Uterus (tissue), 4 donors: Measurements from ENCODE around the gene SCG5. TPM values are rescaled to one million over a fixed set of nuclear protein-coding genes. Genes with fewer than 3 reads are reported as not detected.

ENCODE experiments used
- DNase-seq, 2 donors: peaks; one replicate each; pipeline ENCODE4 v3.0.0-alpha.2; 2019 to 2020
- H3K27ac ChIP-seq, 2 donors: fragments of 200-600 bp; sonication (generic); 1 replicate in 1 of 2; 2 replicates in 1 of 2; pipeline ENCODE4 v1.5.1; 2016 to 2018
- H3K27me3 ChIP-seq, 2 donors: fragments of 200-600 bp; sonication (generic); one replicate each; pipeline ENCODE4 v1.5.1; 2018 to 2019; ENCODE audit warnings: control low read depth in 1 of 2
- H3K36me3 ChIP-seq, 2 donors: fragments of 200-600 bp; sonication (generic); one replicate each; pipeline ENCODE4 v1.5.1; 2019; ENCODE audit warnings: control low read depth in 1 of 2
- H3K4me1 ChIP-seq, 2 donors: fragments of 200-600 bp; sonication (generic); one replicate each; pipeline ENCODE4 v1.5.1; 2018 to 2019; ENCODE audit warnings: control low read depth in 1 of 2
- H3K4me3 ChIP-seq, 2 donors: fragments of 200-600 bp; sonication (generic); 1 replicate in 1 of 2; 2 replicates in 1 of 2; pipeline ENCODE4 v1.5.1; 2018 to 2019; ENCODE audit warnings: mild to moderate bottlenecking in 1 of 2
- H3K9me3 ChIP-seq, 2 donors: fragments of 200-600 bp; sonication (generic); one replicate each; pipeline ENCODE4 v1.5.1; 2019; ENCODE audit warnings: control low read depth in 1 of 2
- CTCF ChIP-seq, 4 experiments: fragments of 200-600 bp in 2 of 4; fragments of 450-650 bp in 2 of 4; sonication (generic) in 2 of 4; IDR thresholded peaks; one replicate each; pipeline ENCODE4 v1.5.1; 2016 to 2019; ENCODE audit warnings: antibody characterized with exemption in 4 of 4, mild to moderate bottlenecking in 2 of 4, moderate library complexity in 1 of 4
- POLR2A ChIP-seq, 2 donors: fragments of 450-650 bp; IDR thresholded peaks; one replicate each; pipeline ENCODE4 v1.6.1; 2016; ENCODE audit warnings: antibody characterized with exemption in 2 of 2, mild to moderate bottlenecking in 1 of 2, moderate library complexity in 1 of 2
- intact Hi-C: fragments of 100-400 bp; cut with DNase I; formaldehyde crosslinking; loops from one replicate; pipeline ENCODE4 v1.15.1; 2023; ENCODE audit warnings: low total_unique reads
- total RNA-seq, 4 donors: library from RNA; depleted of rRNA in 3 of 4; stranded (reverse); fragments of >200 nt in 3 of 4; gene quantifications; one replicate each; pipeline versions ENCODE4 v1.1.0 to v1.2.4, GENCODE V29; 2014 to 2023
- donor health status: DM: yes; HTN: yes; CAD: no.

The SCG5 gene
- total RNA-seq, 4 donors from 2014 or later: 1.4 to 42.2 TPM; not detected in 2

GRCh38 chr15:32704395-32704981 lies 63.0 kb downstream of the SCG5 start:
- no peak for DNase-seq
- Histone ChIP-seq H3K27me3 (no peaks in the 10 kb centered on the region), H3K36me3 (no peaks in the 10 kb centered on the region), H3K9me3 (no peaks in the 10 kb centered on the region), H3K27ac (peak overlapping the region in 1 of 2 donors; percentile 67), H3K4me3 (no peak overlapping the region), H3K4me1 (no peaks in the 10 kb centered on the region)
- intact Hi-C loops: no loop called here
- TF ChIP-seq CTCF (IDR thresholded peaks at IDR 0.05) (no peak), POLR2A (IDR thresholded peaks at IDR 0.05) (no peak)

DNA sequence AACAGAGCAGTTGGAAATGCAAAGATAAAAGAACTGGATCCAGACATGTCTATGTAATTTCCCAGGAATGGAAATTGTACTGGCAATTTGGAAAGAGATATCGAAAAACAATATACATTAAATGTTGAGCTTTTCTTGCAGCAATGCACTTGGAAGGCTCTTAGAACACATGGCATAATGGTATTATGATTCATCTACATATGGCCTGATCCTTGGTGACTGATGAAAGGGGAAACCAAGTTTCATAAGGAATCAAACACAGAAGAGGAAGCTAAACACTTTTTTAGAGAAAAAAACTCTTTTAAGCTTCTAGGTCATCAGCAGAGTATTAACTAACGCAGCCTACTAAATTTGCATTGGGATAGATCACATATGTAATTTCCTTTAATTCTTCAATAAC lies 63.9 kb downstream of the SCG5 start:
- Histone ChIP-seq H3K36me3 (no peaks in the 10 kb centered on the region), H3K4me1 (no peaks in the 10 kb centered on the region), H3K9me3 (no peaks in the 10 kb centered on the region), H3K27me3 (no peaks in the 10 kb centered on the region), H3K4me3 (no peak overlapping the region), H3K27ac (peak overlapping the region in 1 of 2 donors; percentile 67)
- TF ChIP-seq POLR2A (IDR thresholded peaks at IDR 0.05) (no peak), CTCF (IDR thresholded peaks at IDR 0.05) (no peak)
- no peak for DNase-seq
- intact Hi-C loops: no loop called here

- intact Hi-C loops: no loop called here
- H3K27me3 ChIP-seq: no peaks in the 10 kb centered on the region
- no peak for TF ChIP-seq CTCF (IDR thresholded peaks at IDR 0.05)
- TF ChIP-seq POLR2A (IDR thresholded peaks at IDR 0.05): no peak
- H3K27ac ChIP-seq: peak overlapping the region in 1 of 2 donors; percentile 67
- no peaks in the 10 kb centered on the region for H3K36me3 ChIP-seq
- no peaks in the 10 kb centered on the region for H3K4me1 ChIP-seq
- no peak overlapping the region for H3K4me3 ChIP-seq
- no peaks in the 10 kb centered on the region for H3K9me3 ChIP-seq
- no peak for DNase-seq
Observed at GRCh38 chr15:32706704-32707103, 65.2 kb downstream of the SCG5 start.

- H3K36me3 ChIP-seq: no peaks in the 10 kb centered on the region
- H3K9me3 ChIP-seq: no peaks in the 10 kb centered on the region
- H3K4me1 ChIP-seq: no peaks in the 10 kb centered on the region
- no peak overlapping the region for H3K27ac ChIP-seq
- DNase-seq: no peak
- no peak for TF ChIP-seq CTCF (IDR thresholded peaks at IDR 0.05)
- no peak for TF ChIP-seq POLR2A (IDR thresholded peaks at IDR 0.05)
- H3K27me3 ChIP-seq: no peaks in the 10 kb centered on the region
- intact Hi-C loops: no loop called here
- no peak overlapping the region for H3K4me3 ChIP-seq
Observed at GRCh38 chr15:32707436-32707835, 65.9 kb downstream of the SCG5 start.

GRCh38 chr15:32709295-32710033 lies 68.0 kb downstream of the SCG5 start:
- H3K36me3 ChIP-seq: no peaks in the 10 kb centered on the region
- DNase-seq: no peak
- no peak for TF ChIP-seq CTCF (IDR thresholded peaks at IDR 0.05)
- no peak for TF ChIP-seq POLR2A (IDR thresholded peaks at IDR 0.05)
- intact Hi-C loops: no loop called here
- no peak overlapping the region for H3K27ac ChIP-seq
- no peaks in the 10 kb centered on the region for H3K4me1 ChIP-seq
- H3K4me3 ChIP-seq: no peak overlapping the region
- no peaks in the 10 kb centered on the region for H3K9me3 ChIP-seq
- no peaks in the 10 kb centered on the region for H3K27me3 ChIP-seq
